GM10266 (cell line): ENCODE results near the gene CHID1.

Experiments used
- DNase-seq: peaks from one replicate; pipeline ENCODE4 v3.0.0; 2012; ENCODE audit errors: extremely low spot score
- CTCF ChIP-seq: IDR thresholded peaks from 2 replicates; pipeline ENCODE4 v1.5.1; 2012; ENCODE audit warnings: mild to moderate bottlenecking, low read depth; ENCODE audit not compliant: control insufficient read depth, insufficient read depth; ENCODE audit errors: missing control alignments

Gene CHID1

GRCh38 chr11:954392-955153 lies 44.0 kb upstream of the CHID1 start:
- TF ChIP-seq CTCF: no peak
- DNase-seq: no peak

GRCh38 chr11:953512-953911 lies 42.9 kb upstream of the CHID1 start:
- TF ChIP-seq CTCF: no peak
- DNase-seq: no peak

GRCh38 chr11:952406-953385 lies 42.1 kb upstream of the CHID1 start:
- no peak for TF ChIP-seq CTCF
- no peak for DNase-seq

GRCh38 chr11:951507-951906 lies 40.9 kb upstream of the CHID1 start:
- no peak for TF ChIP-seq CTCF
- DNase-seq: no peak

GRCh38 chr11:947744-948143 lies 37.1 kb upstream of the CHID1 start:
- no peak for TF ChIP-seq CTCF
- no peak for DNase-seq

GRCh38 chr11:945986-946385 lies 35.4 kb upstream of the CHID1 start:
- no peak for DNase-seq
- TF ChIP-seq CTCF: no peak
